Keratinocyte (primary cell): Measurements from ENCODE around the gene MAP3K10. TPM values are rescaled to one million over a fixed set of nuclear protein-coding genes. Genes with fewer than 3 reads are reported as not detected.

Source experiments
- DNase-seq: peaks from one replicate; pipeline ENCODE4 v3.0.0-alpha.2; 2011; ENCODE audit warnings: low read depth, missing footprints, low spot score
- FAIRE-seq: peaks from 2 replicates; lab custom pipeline; 2011; peaks lifted over from hg19 to GRCh38; lab: Jason Lieb, UNC
- H2AFZ ChIP-seq: 2 replicates; pipeline ENCODE4 v1.6.0; 2012; ENCODE audit warnings: low read length, control low read depth, inconsistent platforms; ENCODE audit not compliant: control insufficient read depth
- H3K27ac ChIP-seq: 2 replicates; pipeline ENCODE4 v1.5.1; 2011; ENCODE audit warnings: low read length; ENCODE audit not compliant: control insufficient read depth, insufficient read depth
- H3K27me3 ChIP-seq: 3 replicates; pipeline ENCODE4 v1.6.0; 2011; ENCODE audit warnings: low read length; ENCODE audit not compliant: control insufficient read depth, insufficient read depth; ENCODE audit errors: extremely low read depth
- H3K36me3 ChIP-seq, 2 experiments: 2 replicates in 1 of 2; 3 replicates in 1 of 2; pipeline ENCODE4 v1.5.1; 2011; ENCODE audit warnings: low read length in 2 of 2, mild to moderate bottlenecking in 1 of 2; ENCODE audit not compliant: control insufficient read depth in 2 of 2, insufficient read depth in 2 of 2; ENCODE audit errors: extremely low read depth in 1 of 2
- H3K4me1 ChIP-seq: 3 replicates; pipeline ENCODE4 v1.5.1; 2011; ENCODE audit warnings: low read length; ENCODE audit not compliant: control insufficient read depth, insufficient read depth; ENCODE audit errors: extremely low read depth
- H3K4me2 ChIP-seq: 3 replicates; pipeline ENCODE4 v1.6.0; 2011; ENCODE audit warnings: low read depth, low read length; ENCODE audit not compliant: control insufficient read depth, insufficient read depth; ENCODE audit errors: extremely low read depth
- H3K4me3 ChIP-seq, 3 experiments: fragments of 200-600 bp in 1 of 3; sonication (generic) in 1 of 3; 2 replicates in 2 of 3; 3 replicates in 1 of 3; pipeline ENCODE4 v1.5.1; 2011 to 2016; ENCODE audit warnings: low read length in 3 of 3, mild to moderate bottlenecking in 3 of 3, control low read depth in 2 of 3, inconsistent platforms in 1 of 3, low read depth in 1 of 3, mixed read lengths in 1 of 3, mixed run types in 1 of 3, moderate library complexity in 1 of 3; ENCODE audit not compliant: control insufficient read depth in 2 of 3, insufficient read depth in 2 of 3; ENCODE audit errors: extremely low read depth in 1 of 3
- H3K79me2 ChIP-seq: 2 replicates; pipeline ENCODE4 v1.6.0; 2012; ENCODE audit warnings: low read length; ENCODE audit not compliant: control insufficient read depth, insufficient read depth
- H3K9ac ChIP-seq: 3 replicates; pipeline ENCODE4 v1.6.0; 2011; ENCODE audit warnings: low read length; ENCODE audit not compliant: control insufficient read depth, insufficient read depth; ENCODE audit errors: extremely low read depth
- H3K9me1 ChIP-seq: 3 replicates; pipeline ENCODE4 v1.6.0; 2011; ENCODE audit warnings: low read length; ENCODE audit not compliant: control insufficient read depth, insufficient read depth; ENCODE audit errors: extremely low read depth
- H3K9me3 ChIP-seq: 2 replicates; pipeline ENCODE4 v1.5.1; 2012; ENCODE audit warnings: low read depth, low read length; ENCODE audit not compliant: control insufficient read depth
- H4K20me1 ChIP-seq: 3 replicates; pipeline ENCODE4 v1.6.0; 2011; ENCODE audit warnings: low read length; ENCODE audit not compliant: control insufficient read depth, insufficient read depth; ENCODE audit errors: extremely low read depth
- EZH2 ChIP-seq: IDR thresholded peaks from one replicate; pipeline ENCODE4 v1.6.1; 2012; ENCODE audit warnings: inconsistent platforms, mild to moderate bottlenecking, low read length, moderate library complexity
- dilution Hi-C: fragments of 300-500 bp; cut with MboI; formaldehyde crosslinking; loops from one replicate; pipeline ENCODE4 v1.7.0; 2020; ENCODE audit warnings: low sequenced_read_pairs; ENCODE audit not compliant: extremely low pct_ligation_motif_present
- polyA plus RNA-seq, 5 experiments: library from polyadenylated mRNA; depleted of rRNA in 3 of 5; stranded (reverse) in 3 of 5; stranded (forward) in 1 of 5; unstranded in 1 of 5; fragments of >200 nt; gene quantifications; 1 replicate in 1 of 5; 2 replicates in 3 of 5; 3 replicates in 1 of 5; pipeline versions ENCODE4 v1.2.1 to v1.2.3, GENCODE V29; 2011 to 2012; ENCODE audit warnings: missing spikeins in 2 of 5, low read depth in 1 of 5, low replicate concordance in 1 of 5
- TF ChIP-seq, protein P1 (sequence below), 3 experiments: IDR thresholded peaks in 1 of 3; conservative IDR thresholded peaks in 1 of 3; optimal IDR thresholded peaks in 1 of 3; 2 replicates in 2 of 3; 3 replicates in 1 of 3; pipeline versions ENCODE3 to v1.5.1; 2011; ENCODE audit warnings: low read length in 3 of 3, mild to moderate bottlenecking in 3 of 3, moderate library complexity in 2 of 3, control low read depth in 1 of 3, inconsistent platforms in 1 of 3; ENCODE audit not compliant: insufficient read depth in 2 of 3; ENCODE audit errors: extremely low read depth in 1 of 3

The MAP3K10 gene
- polyA plus RNA-seq, 1 donor (not counting 4 experiments of a cell fraction or from before 2014, with no cell fraction given), result 2.9 TPM

DNA sequence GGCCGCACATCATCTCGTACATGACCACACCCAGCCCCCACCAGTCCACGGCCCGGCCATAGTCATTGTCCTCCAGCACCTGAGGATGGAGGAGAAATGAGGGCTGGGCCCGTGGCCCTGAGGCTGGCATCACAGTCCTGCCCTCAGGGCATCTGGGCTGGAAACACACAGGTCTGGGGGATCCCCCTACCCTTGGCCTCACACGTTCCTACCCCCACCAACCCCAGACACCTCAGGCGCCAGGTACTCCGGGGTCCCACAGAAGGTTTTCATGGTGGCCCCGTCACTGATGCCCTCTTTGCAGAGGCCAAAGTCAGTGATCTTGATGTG, 44.8 kb downstream of the MAP3K10 start:
- Histone ChIP-seq H3K4me1 (no peaks in the 10 kb centered on the region), H3K36me3 (peaks cover 13 to 32% of the 10 kb centered on the region in 2 experiments), H3K4me2 (no peak overlapping the region), H3K9ac (no peak overlapping the region), H2AFZ (no peak overlapping the region), H4K20me1 (no peaks in the 10 kb centered on the region), H3K27ac (no peak overlapping the region), H3K4me3 (no peak overlapping the region), H3K27me3 (no peaks in the 10 kb centered on the region), H3K79me2 (no peaks in the 10 kb centered on the region), H3K9me1 (no peaks in the 10 kb centered on the region), H3K9me3 (no peaks in the 10 kb centered on the region)
- TF ChIP-seq, protein P1, sequence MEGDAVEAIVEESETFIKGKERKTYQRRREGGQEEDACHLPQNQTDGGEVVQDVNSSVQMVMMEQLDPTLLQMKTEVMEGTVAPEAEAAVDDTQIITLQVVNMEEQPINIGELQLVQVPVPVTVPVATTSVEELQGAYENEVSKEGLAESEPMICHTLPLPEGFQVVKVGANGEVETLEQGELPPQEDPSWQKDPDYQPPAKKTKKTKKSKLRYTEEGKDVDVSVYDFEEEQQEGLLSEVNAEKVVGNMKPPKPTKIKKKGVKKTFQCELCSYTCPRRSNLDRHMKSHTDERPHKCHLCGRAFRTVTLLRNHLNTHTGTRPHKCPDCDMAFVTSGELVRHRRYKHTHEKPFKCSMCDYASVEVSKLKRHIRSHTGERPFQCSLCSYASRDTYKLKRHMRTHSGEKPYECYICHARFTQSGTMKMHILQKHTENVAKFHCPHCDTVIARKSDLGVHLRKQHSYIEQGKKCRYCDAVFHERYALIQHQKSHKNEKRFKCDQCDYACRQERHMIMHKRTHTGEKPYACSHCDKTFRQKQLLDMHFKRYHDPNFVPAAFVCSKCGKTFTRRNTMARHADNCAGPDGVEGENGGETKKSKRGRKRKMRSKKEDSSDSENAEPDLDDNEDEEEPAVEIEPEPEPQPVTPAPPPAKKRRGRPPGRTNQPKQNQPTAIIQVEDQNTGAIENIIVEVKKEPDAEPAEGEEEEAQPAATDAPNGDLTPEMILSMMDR (optimal IDR thresholded peaks at IDR 0.05 in 1 of 3, IDR thresholded peaks at IDR 0.05 in 1 of 3, conservative IDR thresholded peaks at IDR 0.05 in 1 of 3; ENCODE audit: extremely low read depth in 1 of 3, insufficient read depth in 2 of 3, low read length in 3 of 3), result no peak
- no peak for TF ChIP-seq EZH2
- FAIRE-seq, result no peak
- dilution Hi-C loops, result no loop called here
- DNase-seq, result no peak

DNA sequence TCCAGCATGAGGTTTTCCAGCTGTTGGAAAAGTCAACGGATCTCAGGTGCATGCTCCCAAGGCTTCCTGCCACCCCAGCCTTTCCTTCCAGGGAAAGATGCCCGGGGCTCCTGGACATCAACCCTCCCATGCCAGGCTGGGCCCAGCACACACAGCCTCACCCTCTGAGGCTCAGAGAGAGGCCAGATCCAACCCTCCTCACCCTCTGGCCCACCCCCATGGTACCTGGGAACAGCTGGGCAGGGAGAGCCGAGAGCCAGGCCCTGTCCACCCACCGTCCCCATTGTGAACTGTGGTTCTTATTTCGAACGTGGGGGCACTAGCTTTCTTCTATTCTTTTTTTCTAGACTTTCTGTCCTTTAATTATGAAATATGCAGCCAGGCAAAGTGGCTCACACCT, 45.1 kb downstream of the MAP3K10 start:
- no peaks in the 10 kb centered on the region for H3K9me3 ChIP-seq
- H3K9me1 ChIP-seq, result no peaks in the 10 kb centered on the region
- H3K36me3 ChIP-seq, result peaks cover 13 to 32% of the 10 kb centered on the region in 2 experiments
- no peak for FAIRE-seq
- dilution Hi-C loops, result no loop called here
- H3K4me2 ChIP-seq, result no peak overlapping the region
- no peak overlapping the region for H3K9ac ChIP-seq
- no peaks in the 10 kb centered on the region for H3K27me3 ChIP-seq
- no peaks in the 10 kb centered on the region for H3K79me2 ChIP-seq
- no peak overlapping the region for H3K4me3 ChIP-seq
- no peaks in the 10 kb centered on the region for H4K20me1 ChIP-seq
- no peak for TF ChIP-seq EZH2
- TF ChIP-seq, protein P1 (optimal IDR thresholded peaks at IDR 0.05 in 1 of 3, IDR thresholded peaks at IDR 0.05 in 1 of 3, conservative IDR thresholded peaks at IDR 0.05 in 1 of 3; ENCODE audit: extremely low read depth in 1 of 3, insufficient read depth in 2 of 3, low read length in 3 of 3), result no peak
- no peak overlapping the region for H2AFZ ChIP-seq
- H3K27ac ChIP-seq, result no peak overlapping the region
- H3K4me1 ChIP-seq, result no peaks in the 10 kb centered on the region
- DNase-seq, result no peak
